HTERT RPE-1 (cell line): ENCODE results near the gene FAM209B.
"Not testable (repeated sequence)": the region's sequence is repeated elsewhere in the genome, so short reads cannot be mapped to it uniquely, and the experiment has no call there.

Experiments
- in situ Hi-C: fragments of 300-500 bp; cut with MboI; formaldehyde crosslinking; loops from 4 replicates; pipeline ENCODE4 v1.14.3; 2020; ENCODE audit warnings: low sequenced_read_pairs

The FAM209B gene, protein sequence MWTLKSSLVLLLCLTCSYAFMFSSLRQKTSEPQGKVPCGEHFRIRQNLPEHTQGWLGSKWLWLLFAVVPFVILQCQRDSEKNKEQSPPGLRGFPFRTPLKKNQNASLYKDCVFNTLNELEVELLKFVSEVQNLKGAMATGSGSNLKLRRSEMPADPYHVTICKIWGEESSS

DNA sequence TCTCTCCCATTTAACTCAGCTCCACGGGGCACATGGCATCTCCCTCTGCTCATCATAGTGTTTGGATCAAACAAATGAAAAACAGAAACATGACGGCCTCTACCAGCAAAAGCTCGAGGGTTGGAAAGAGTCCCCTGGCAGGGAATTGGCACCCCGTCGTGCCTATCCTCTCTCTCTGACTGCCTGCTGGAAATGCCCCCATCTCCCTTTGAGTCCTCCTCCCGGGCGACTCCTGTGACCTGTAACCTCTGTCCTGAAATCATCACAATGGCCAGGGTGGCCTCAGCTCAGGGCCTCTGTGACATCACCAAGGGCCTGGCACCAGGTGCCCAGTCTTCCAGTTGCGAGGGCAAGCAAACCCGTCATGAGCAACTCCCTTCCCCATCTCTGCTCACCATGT is at the start of gene FAM209B:
FAM209B (plus strand) TSS at position 301 of the 400 bp plus-strand sequence; CDS start at position 397, 96 bp downstream.
- in situ Hi-C loops: not testable (repeated sequence)

- in situ Hi-C loops: no loop called here
Measured at GRCh38 chr20:56483970-56484369, 49.1 kb upstream of the FAM209B start.

DNA sequence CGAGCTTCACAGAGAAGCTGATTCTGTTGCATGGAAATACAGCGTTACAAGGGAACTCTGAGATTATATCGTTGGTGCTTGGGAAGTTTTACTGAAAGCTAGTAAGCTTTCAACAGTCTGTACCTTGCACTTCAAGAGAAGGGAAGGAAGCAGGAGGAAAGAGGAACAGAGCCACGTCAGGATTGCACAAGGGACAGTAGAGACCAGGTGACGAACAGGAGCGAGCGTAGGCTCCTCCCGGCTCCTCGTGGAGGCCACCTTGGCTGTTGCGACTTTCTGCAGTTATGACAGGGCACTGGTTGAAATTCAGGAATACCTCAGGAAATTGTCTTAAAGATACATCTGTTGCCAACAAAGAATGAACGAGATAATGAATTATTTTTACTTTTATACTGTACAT is 45.8 kb upstream of the FAM209B start:
- in situ Hi-C loops: no loop called here

GRCh38 chr20:56488566-56488965 is 44.5 kb upstream of the FAM209B start:
- in situ Hi-C loops: no loop called here

GRCh38 chr20:56501116-56501515 is 31.9 kb upstream of the FAM209B start:
- in situ Hi-C loops: no loop called here

- in situ Hi-C loops: no loop called here
Measured at GRCh38 chr20:56503916-56504315, 29.1 kb upstream of the FAM209B start.

- in situ Hi-C loops: no loop called here
Measured at GRCh38 chr20:56504373-56505005, 28.6 kb upstream of the FAM209B start.

GRCh38 chr20:56506103-56506502 is 26.9 kb upstream of the FAM209B start:
- in situ Hi-C loops: no loop called here

DNA sequence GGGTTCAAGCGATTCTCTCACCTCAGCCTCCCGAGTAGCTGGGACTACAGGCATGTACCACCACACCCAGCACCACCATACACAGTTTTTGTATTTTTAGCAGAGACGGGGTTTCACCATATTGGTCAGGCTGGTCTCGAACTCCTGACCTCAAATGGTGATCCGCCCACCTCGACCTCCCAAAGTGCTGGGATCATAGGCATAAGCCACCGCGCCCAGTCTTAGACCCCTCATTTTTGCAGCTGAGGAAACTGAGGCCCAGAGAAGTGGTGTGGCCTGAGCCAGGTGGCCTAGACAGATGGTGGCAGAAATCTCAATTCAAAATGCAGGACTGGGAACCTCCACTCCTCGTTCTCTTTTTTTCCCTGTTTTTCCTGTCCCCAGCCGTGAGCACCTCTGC is 21.1 kb upstream of the FAM209B start:
- in situ Hi-C loops: no loop called here

DNA sequence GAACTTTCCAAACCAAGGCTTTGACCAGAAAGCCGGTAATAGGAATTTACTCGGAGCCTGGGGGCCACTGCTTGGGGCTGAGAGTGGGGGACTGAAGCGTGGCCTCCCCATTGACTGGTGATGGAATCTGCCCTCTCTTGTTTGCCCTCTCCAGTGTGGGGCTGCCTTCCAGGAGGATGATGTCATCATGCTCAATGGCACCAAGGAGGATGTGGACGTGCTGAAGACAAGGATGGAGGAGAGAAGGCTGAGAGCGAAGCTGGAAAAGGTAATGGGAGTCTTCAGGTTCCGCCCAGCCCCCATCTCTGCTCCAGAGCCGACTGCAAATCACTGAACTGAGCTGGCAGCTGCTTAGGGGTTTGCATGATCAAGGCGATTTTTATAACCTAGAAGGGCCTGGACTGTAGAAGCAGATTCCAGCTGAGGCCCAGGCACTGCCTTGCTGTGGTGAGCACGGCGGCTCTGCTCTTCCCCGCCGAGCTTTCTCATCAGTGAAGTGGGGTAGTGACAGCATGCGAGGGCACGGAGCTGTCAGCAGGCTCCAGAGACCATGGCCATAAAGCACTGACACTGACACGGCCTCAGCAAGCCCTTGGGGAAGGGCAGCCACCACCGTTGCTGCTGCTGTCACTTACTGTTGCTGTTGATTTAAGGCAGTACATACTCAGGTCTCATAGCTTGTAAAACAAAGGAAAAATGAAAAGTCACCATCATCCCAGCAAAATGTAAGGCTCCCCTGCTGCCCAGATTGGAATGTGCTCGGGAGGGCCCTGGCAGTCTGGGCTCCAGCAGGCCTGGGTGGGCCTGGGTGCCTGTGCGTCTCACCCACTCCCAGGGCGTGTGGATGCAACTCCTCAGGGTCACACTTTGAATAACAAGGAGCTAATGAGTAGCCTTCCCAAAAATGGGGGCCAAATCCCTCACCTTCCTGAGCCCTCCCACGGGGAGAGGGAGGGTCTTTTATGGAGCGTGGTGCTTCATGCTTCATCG is 19.6 kb upstream of the FAM209B start:
- in situ Hi-C loops: no loop called here

GRCh38 chr20:56516631-56517030 is 16.4 kb upstream of the FAM209B start:
- in situ Hi-C loops: no loop called here

- in situ Hi-C loops: no loop called here
Measured at GRCh38 chr20:56517211-56517610, 15.8 kb upstream of the FAM209B start.

DNA sequence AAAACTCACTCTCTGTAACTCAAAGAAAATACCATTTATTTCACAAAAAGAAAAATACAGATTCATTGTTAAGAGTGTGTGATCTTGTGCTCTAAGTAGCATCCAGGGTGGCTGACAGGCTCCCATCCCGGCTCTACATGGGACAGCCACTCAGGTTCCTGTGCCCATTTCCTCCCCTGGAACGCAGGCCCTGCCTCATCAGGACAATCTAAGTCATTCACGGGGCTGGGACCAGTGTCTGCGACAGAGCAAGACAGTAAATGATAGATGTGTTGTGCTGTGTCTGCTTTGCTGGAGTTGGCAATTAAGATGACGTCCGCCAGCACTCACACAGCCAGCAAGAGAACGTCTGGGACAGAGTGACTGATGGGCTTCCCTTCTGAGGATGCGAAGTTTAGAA is 15.4 kb upstream of the FAM209B start:
- in situ Hi-C loops: no loop called here

DNA sequence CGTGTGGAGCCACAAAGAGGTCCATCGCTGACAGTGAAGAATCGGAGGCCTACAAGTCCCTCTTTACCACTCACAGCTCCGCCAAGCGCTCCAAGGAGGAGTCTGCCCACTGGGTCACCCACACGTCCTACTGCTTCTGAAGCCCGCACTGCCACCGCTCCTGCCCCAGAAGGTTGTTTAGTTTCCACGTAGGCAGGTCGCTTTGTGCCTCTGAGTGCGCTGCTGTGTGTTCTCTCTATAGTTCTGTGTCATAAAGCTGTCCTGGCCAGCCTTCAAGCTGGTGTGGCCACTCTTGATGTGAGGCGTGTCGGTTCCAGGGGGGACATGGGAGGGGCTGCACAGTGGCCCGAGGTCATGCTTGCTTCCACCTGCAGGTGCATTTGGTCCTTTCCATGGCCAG is 14.9 kb upstream of the FAM209B start:
- in situ Hi-C loops: no loop called here

- in situ Hi-C loops: no loop called here
Measured at GRCh38 chr20:56518721-56519398, 14.2 kb upstream of the FAM209B start.

DNA sequence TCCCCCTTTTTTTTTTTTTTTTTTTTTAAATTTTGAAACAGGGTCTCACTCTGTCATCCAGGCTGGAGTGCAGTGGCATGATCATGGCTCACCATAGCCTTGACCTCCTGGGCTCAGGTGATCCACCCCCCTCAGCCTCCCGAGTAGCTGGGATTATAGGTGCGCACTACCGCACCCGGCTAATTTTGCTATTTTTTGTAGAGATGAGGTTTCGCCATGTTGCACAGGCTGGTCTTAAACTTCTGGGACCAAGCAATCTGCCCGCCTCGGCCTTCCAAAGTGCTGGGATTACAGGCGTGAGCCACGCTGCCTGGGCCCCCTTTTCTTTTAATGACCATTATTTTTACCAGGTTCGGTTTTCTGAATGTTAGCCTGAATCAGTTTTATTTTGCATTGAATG is 13.5 kb upstream of the FAM209B start:
- in situ Hi-C loops: no loop called here

DNA sequence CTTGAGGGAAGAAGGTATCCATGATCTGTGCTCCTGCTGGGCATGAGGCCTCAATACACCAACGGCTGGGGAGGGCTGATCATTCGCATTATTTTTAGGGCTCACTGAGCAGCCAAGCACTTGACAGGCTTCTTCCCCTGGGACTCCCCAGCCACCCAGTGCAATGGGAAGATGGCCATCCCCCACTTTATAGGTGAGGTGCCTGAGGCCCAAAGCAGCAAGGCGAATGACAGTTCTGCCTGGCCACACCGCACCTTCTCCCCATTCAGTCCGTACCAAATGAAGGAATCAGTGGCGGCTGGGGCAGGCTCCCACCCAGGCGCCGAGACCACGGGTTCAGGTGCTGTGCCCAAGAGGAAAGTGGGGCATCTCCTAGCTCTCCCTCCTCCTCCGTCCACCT is 12.9 kb upstream of the FAM209B start:
- in situ Hi-C loops: no loop called here

- in situ Hi-C loops: not testable (repeated sequence)
Measured at GRCh38 chr20:56520746-56521354, 12.2 kb upstream of the FAM209B start.

DNA sequence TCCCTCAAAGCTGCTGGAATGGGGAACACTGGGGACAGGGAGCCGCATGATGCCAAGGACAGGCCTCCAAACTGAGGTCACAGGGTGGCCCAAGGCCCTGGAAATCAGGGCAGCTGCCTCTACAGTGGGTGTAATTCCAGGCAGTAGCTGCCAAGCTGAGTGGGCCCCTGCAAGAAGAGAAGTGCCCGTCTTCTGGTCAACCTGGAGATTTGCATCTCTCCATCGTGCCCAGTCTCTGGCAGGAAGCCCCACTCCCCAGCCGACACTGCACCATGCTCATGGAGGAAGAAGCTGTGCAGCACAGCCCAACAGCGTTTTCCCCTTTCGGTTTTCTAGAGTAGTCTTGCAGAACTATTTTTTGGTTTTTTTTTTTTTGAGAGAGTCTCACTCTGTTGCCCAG is 10.7 kb upstream of the FAM209B start:
- in situ Hi-C loops: no loop called here

DNA sequence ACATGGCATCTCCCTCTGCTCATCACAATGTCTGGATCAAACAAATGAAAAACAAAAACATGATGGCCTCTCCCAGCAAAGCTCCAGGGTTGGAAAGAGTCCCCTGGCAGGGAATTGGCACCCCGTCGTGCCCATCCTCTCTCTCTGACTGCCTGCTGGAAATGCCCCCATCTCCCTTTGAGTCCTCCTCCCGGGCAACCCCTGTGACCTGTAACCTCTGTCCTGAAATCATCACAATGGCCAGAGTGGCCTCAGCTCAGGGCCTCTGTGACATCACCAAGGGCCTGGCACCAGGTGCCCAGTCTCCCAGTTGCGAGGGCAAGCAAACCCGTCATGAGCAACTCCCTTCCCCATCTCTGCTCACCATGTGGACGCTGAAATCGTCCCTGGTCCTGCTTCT is 8.6 kb upstream of the FAM209B start, which contains the start of gene FAM209A:
FAM209A (plus strand) TSS at position 301 of the 400 bp plus-strand sequence; CDS start at position 366, 65 bp downstream.
- in situ Hi-C loops: not testable (repeated sequence)

DNA sequence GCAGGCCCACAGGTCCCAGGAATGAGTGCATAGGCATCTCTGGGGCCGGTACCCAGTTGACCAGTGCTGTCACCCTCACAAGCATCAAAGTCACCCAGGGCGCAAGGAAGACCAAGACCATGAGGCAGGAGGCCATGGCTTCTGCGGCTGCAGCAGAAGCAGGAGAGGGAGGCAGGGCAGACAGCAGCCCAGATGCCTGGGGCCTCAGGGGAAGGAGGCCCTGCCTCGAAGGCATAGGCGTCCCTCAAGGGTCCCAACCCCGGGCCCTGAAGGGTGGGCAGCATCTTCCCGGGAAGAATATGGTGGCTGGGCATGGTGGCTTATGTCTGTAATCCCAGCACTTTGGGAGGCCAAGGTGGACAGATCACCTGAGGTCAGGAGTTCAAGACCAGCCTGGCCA is 5.5 kb upstream of the FAM209B start:
- in situ Hi-C loops: no loop called here
